ENCODE data around the gene LONP2.
"Not testable (repeated sequence)": the region's sequence is repeated elsewhere in the genome, so short reads cannot be mapped to it uniquely, and the experiment has no call there.

The LONP2 gene

GRCh38 chr16:48384520-48385252 lies 140.6 kb downstream of the LONP2 start:
- H3K9me3 ChIP-seq (ENCODE audit: control insufficient read depth, low read length), result no peaks in the 10 kb centered on the region
- peak overlapping the region; percentile 81 for H3K27ac ChIP-seq (ENCODE audit: insufficient read depth, low read length, poor library complexity, severe bottlenecking)
- peak; percentile 8 to 28 (median 11) for DNase-seq
- H3K4me1 ChIP-seq (ENCODE audit: control insufficient read depth, insufficient read depth, low read length, poor library complexity, severe bottlenecking), result peaks cover 9% of the 10 kb centered on the region
- H3K4me3 ChIP-seq (ENCODE audit: insufficient read depth, low read depth, low read length, poor library complexity, severe bottlenecking), result peak overlapping the region; percentile 64
- H3K27me3 ChIP-seq (replicated peaks; ENCODE audit: control insufficient read depth, insufficient read depth, low read length, poor library complexity, severe bottlenecking), result no peaks in the 10 kb centered on the region
- H3K36me3 ChIP-seq (ENCODE audit: control insufficient read depth, insufficient read depth, low read length), result no peaks in the 10 kb centered on the region

GRCh38 chr16:48385253-48386150 lies 141.4 kb downstream of the LONP2 start, which contains the start of gene SIAH1:
SIAH1 (minus strand) TSS chr16:48385413; CDS start chr16:48362428, 22,985 bp downstream.
- Histone ChIP-seq H3K36me3 (ENCODE audit: control insufficient read depth, insufficient read depth, low read length) (no peaks in the 10 kb centered on the region), H3K27me3 (replicated peaks; ENCODE audit: control insufficient read depth, insufficient read depth, low read length, poor library complexity, severe bottlenecking) (no peaks in the 10 kb centered on the region), H3K9me3 (ENCODE audit: control insufficient read depth, low read length) (no peaks in the 10 kb centered on the region), H3K4me1 (ENCODE audit: control insufficient read depth, insufficient read depth, low read length, poor library complexity, severe bottlenecking) (peaks cover 9% of the 10 kb centered on the region), H3K27ac (ENCODE audit: insufficient read depth, low read length, poor library complexity, severe bottlenecking) (peak within 1 kb of the TSS; percentile 81), H3K4me3 (ENCODE audit: insufficient read depth, low read depth, low read length, poor library complexity, severe bottlenecking) (peak within 1 kb of the TSS; percentile 87)
- DNase-seq, result peak; percentile 79 to 81 (median 79)

GRCh38 chr16:48386559-48387312 lies 142.6 kb downstream of the LONP2 start:
- Histone ChIP-seq H3K9me3 (ENCODE audit: control insufficient read depth, low read length) (no peaks in the 10 kb centered on the region), H3K4me1 (ENCODE audit: control insufficient read depth, insufficient read depth, low read length, poor library complexity, severe bottlenecking) (peaks cover 9% of the 10 kb centered on the region), H3K27me3 (replicated peaks; ENCODE audit: control insufficient read depth, insufficient read depth, low read length, poor library complexity, severe bottlenecking) (no peaks in the 10 kb centered on the region), H3K4me3 (ENCODE audit: insufficient read depth, low read depth, low read length, poor library complexity, severe bottlenecking) (no peak overlapping the region), H3K36me3 (ENCODE audit: control insufficient read depth, insufficient read depth, low read length) (no peaks in the 10 kb centered on the region), H3K27ac (ENCODE audit: insufficient read depth, low read length, poor library complexity, severe bottlenecking) (no peak overlapping the region)
- DNase-seq, result no peak

GRCh38 chr16:48392407-48392806 lies 148.3 kb downstream of the LONP2 start:
- no peaks in the 10 kb centered on the region for H3K36me3 ChIP-seq (ENCODE audit: control insufficient read depth, insufficient read depth, low read length)
- no peaks in the 10 kb centered on the region for H3K27me3 ChIP-seq (replicated peaks; ENCODE audit: control insufficient read depth, insufficient read depth, low read length, poor library complexity, severe bottlenecking)
- no peaks in the 10 kb centered on the region for H3K9me3 ChIP-seq (ENCODE audit: control insufficient read depth, low read length)
- no peak overlapping the region for H3K4me3 ChIP-seq (ENCODE audit: insufficient read depth, low read depth, low read length, poor library complexity, severe bottlenecking)
- DNase-seq, result no peak
- H3K27ac ChIP-seq (ENCODE audit: insufficient read depth, low read length, poor library complexity, severe bottlenecking), result no peak overlapping the region
- no peaks in the 10 kb centered on the region for H3K4me1 ChIP-seq (ENCODE audit: control insufficient read depth, insufficient read depth, low read length, poor library complexity, severe bottlenecking)

- Histone ChIP-seq H3K27ac (ENCODE audit: insufficient read depth, low read length, poor library complexity, severe bottlenecking) (no peak overlapping the region), H3K36me3 (ENCODE audit: control insufficient read depth, insufficient read depth, low read length) (no peaks in the 10 kb centered on the region), H3K9me3 (ENCODE audit: control insufficient read depth, low read length) (no peaks in the 10 kb centered on the region), H3K27me3 (replicated peaks; ENCODE audit: control insufficient read depth, insufficient read depth, low read length, poor library complexity, severe bottlenecking) (no peaks in the 10 kb centered on the region), H3K4me3 (ENCODE audit: insufficient read depth, low read depth, low read length, poor library complexity, severe bottlenecking) (no peak overlapping the region), H3K4me1 (ENCODE audit: control insufficient read depth, insufficient read depth, low read length, poor library complexity, severe bottlenecking) (no peaks in the 10 kb centered on the region)
- no peak for DNase-seq
Measured at GRCh38 chr16:48393485-48394354, 149.6 kb downstream of the LONP2 start.

- Histone ChIP-seq H3K36me3 (ENCODE audit: control insufficient read depth, insufficient read depth, low read length) (no peaks in the 10 kb centered on the region), H3K27ac (ENCODE audit: insufficient read depth, low read length, poor library complexity, severe bottlenecking) (no peak overlapping the region), H3K4me1 (ENCODE audit: control insufficient read depth, insufficient read depth, low read length, poor library complexity, severe bottlenecking) (no peaks in the 10 kb centered on the region), H3K4me3 (ENCODE audit: insufficient read depth, low read depth, low read length, poor library complexity, severe bottlenecking) (no peak overlapping the region), H3K27me3 (replicated peaks; ENCODE audit: control insufficient read depth, insufficient read depth, low read length, poor library complexity, severe bottlenecking) (no peaks in the 10 kb centered on the region), H3K9me3 (ENCODE audit: control insufficient read depth, low read length) (no peaks in the 10 kb centered on the region)
- DNase-seq, result no peak
Measured at GRCh38 chr16:48394355-48394703, 150.2 kb downstream of the LONP2 start.

GRCh38 chr16:48395375-48395774 lies 151.3 kb downstream of the LONP2 start:
- no peaks in the 10 kb centered on the region for H3K9me3 ChIP-seq (ENCODE audit: control insufficient read depth, low read length)
- H3K4me1 ChIP-seq (ENCODE audit: control insufficient read depth, insufficient read depth, low read length, poor library complexity, severe bottlenecking), result no peaks in the 10 kb centered on the region
- no peak overlapping the region for H3K4me3 ChIP-seq (ENCODE audit: insufficient read depth, low read depth, low read length, poor library complexity, severe bottlenecking)
- H3K27ac ChIP-seq (ENCODE audit: insufficient read depth, low read length, poor library complexity, severe bottlenecking), result no peak overlapping the region
- H3K36me3 ChIP-seq (ENCODE audit: control insufficient read depth, insufficient read depth, low read length), result no peaks in the 10 kb centered on the region
- no peak for DNase-seq
- no peaks in the 10 kb centered on the region for H3K27me3 ChIP-seq (replicated peaks; ENCODE audit: control insufficient read depth, insufficient read depth, low read length, poor library complexity, severe bottlenecking)

GRCh38 chr16:48402547-48402946 lies 158.4 kb downstream of the LONP2 start:
- H3K9me3 ChIP-seq (ENCODE audit: control insufficient read depth, low read length); DNase-seq; H3K4me3 ChIP-seq (ENCODE audit: insufficient read depth, low read depth, low read length, poor library complexity, severe bottlenecking); H3K27ac ChIP-seq (ENCODE audit: insufficient read depth, low read length, poor library complexity, severe bottlenecking); H3K27me3 ChIP-seq (replicated peaks; ENCODE audit: control insufficient read depth, insufficient read depth, low read length, poor library complexity, severe bottlenecking); H3K4me1 ChIP-seq (ENCODE audit: control insufficient read depth, insufficient read depth, low read length, poor library complexity, severe bottlenecking); H3K36me3 ChIP-seq (ENCODE audit: control insufficient read depth, insufficient read depth, low read length): not testable (repeated sequence)

GRCh38 chr16:48405153-48405552 lies 161.1 kb downstream of the LONP2 start:
- Histone ChIP-seq H3K36me3 (ENCODE audit: control insufficient read depth, insufficient read depth, low read length) (no peaks in the 10 kb centered on the region), H3K4me3 (ENCODE audit: insufficient read depth, low read depth, low read length, poor library complexity, severe bottlenecking) (no peak overlapping the region), H3K27ac (ENCODE audit: insufficient read depth, low read length, poor library complexity, severe bottlenecking) (no peak overlapping the region), H3K4me1 (ENCODE audit: control insufficient read depth, insufficient read depth, low read length, poor library complexity, severe bottlenecking) (no peaks in the 10 kb centered on the region), H3K27me3 (replicated peaks; ENCODE audit: control insufficient read depth, insufficient read depth, low read length, poor library complexity, severe bottlenecking) (no peaks in the 10 kb centered on the region), H3K9me3 (ENCODE audit: control insufficient read depth, low read length) (no peaks in the 10 kb centered on the region)
- DNase-seq, result no peak

All from effector memory CD4-positive, alpha-beta T cell (primary cell).